Measurements from ENCODE around the gene HCAR2. TPM values are rescaled to one million over a fixed set of nuclear protein-coding genes. Genes with fewer than 3 reads are reported as not detected.
"Not testable (repeated sequence)": the region's sequence is repeated elsewhere in the genome, so short reads cannot be mapped to it uniquely, and the experiment has no call there.

Gene HCAR2
- total and polyA plus RNA-seq, 2 experiments from 2014 or later, result 2.1 to 3.7 TPM

- no peak overlapping the region for H3K4me3 ChIP-seq
- H3K27ac ChIP-seq, result peak overlapping the region; percentile 44
- H2AFZ ChIP-seq, result no peak overlapping the region
- H3K9me2 ChIP-seq (replicated peaks; ENCODE audit: insufficient read depth), result no peaks in the 10 kb centered on the region
- H3K27me3 ChIP-seq, result no peaks in the 10 kb centered on the region
- no peaks in the 10 kb centered on the region for H4K20me1 ChIP-seq (ENCODE audit: insufficient read depth, poor library complexity, severe bottlenecking)
- DNase-seq (ENCODE audit: low spot score), result peak; percentile 48
- no peaks in the 10 kb centered on the region for H3K79me2 ChIP-seq
- peaks cover 8% of the 10 kb centered on the region for H3K4me1 ChIP-seq (ENCODE audit: insufficient read depth)
- TF ChIP-seq CTCF (IDR thresholded peaks at IDR 0.05; ENCODE audit: poor library complexity) (no peak), EZH2phosphoT487 (IDR thresholded peaks at IDR 0.05; ENCODE audit: low read depth, severe bottlenecking, unreplicated experiment) (no peak), EZH2 (IDR thresholded peaks at IDR 0.05; ENCODE audit: borderline replicate concordance) (no peak)
- no peak overlapping the region for H3K4me2 ChIP-seq
- WGBS (ENCODE audit: low lambda C conversion rate, missing lambda C conversion rate), result 73% methylated on average over 11 of the region's 11 CpGs
- no peaks in the 10 kb centered on the region for H3K36me3 ChIP-seq (replicated peaks; ENCODE audit: insufficient read depth, low read depth)
- H3K9me3 ChIP-seq (ENCODE audit: low read depth), result no peaks in the 10 kb centered on the region
Measured at GRCh38 chr12:122721057-122721545, 17.9 kb upstream of the HCAR2 start.

- H3K9me3 ChIP-seq (ENCODE audit: low read depth), result not testable (repeated sequence)
- WGBS (ENCODE audit: low lambda C conversion rate, missing lambda C conversion rate), result 87% methylated on average over 10 of the region's 10 CpGs
Measured at GRCh38 chr12:122716658-122717057, 13.5 kb upstream of the HCAR2 start, which contains the start of gene HCAR3. TSS of gene HCAR3 (minus strand) at chr12:122716811. CDS start at chr12:122716737, 74 bp downstream.

GRCh38 chr12:122715211-122715610, 12.1 kb upstream of the HCAR2 start:
- H4K20me1 ChIP-seq (ENCODE audit: insufficient read depth, poor library complexity, severe bottlenecking); H3K4me1 ChIP-seq (ENCODE audit: insufficient read depth); H2AFZ ChIP-seq; H3K79me2 ChIP-seq; H3K27me3 ChIP-seq; H3K27ac ChIP-seq; H3K9me3 ChIP-seq (ENCODE audit: low read depth); H3K9me2 ChIP-seq (replicated peaks; ENCODE audit: insufficient read depth); H3K36me3 ChIP-seq (replicated peaks; ENCODE audit: insufficient read depth, low read depth); DNase-seq (ENCODE audit: low spot score); H3K4me2 ChIP-seq; H3K4me3 ChIP-seq: not testable (repeated sequence)
- WGBS (ENCODE audit: low lambda C conversion rate, missing lambda C conversion rate), result 84% methylated on average over 6 of the region's 6 CpGs

More at GRCh38 chr12:122716658-122717057, 13.5 kb upstream of the HCAR2 start, which contains the start of gene HCAR3:
- H3K36me3 ChIP-seq (replicated peaks; ENCODE audit: insufficient read depth, low read depth); H3K27me3 ChIP-seq; H3K79me2 ChIP-seq; DNase-seq (ENCODE audit: low spot score); H3K4me3 ChIP-seq; H3K4me1 ChIP-seq (ENCODE audit: insufficient read depth); H3K9me2 ChIP-seq (replicated peaks; ENCODE audit: insufficient read depth); H3K27ac ChIP-seq; H3K4me2 ChIP-seq; H4K20me1 ChIP-seq (ENCODE audit: insufficient read depth, poor library complexity, severe bottlenecking); H2AFZ ChIP-seq: not testable (repeated sequence)

GRCh38 chr12:122713491-122714188, 10.5 kb upstream of the HCAR2 start:
- not testable (repeated sequence) for H4K20me1 ChIP-seq (ENCODE audit: insufficient read depth, poor library complexity, severe bottlenecking); H3K79me2 ChIP-seq; H3K9me2 ChIP-seq (replicated peaks; ENCODE audit: insufficient read depth); H3K4me2 ChIP-seq; H3K36me3 ChIP-seq (replicated peaks; ENCODE audit: insufficient read depth, low read depth); H3K9me3 ChIP-seq (ENCODE audit: low read depth); H3K27me3 ChIP-seq; DNase-seq (ENCODE audit: low spot score); H3K4me3 ChIP-seq; H2AFZ ChIP-seq; H3K4me1 ChIP-seq (ENCODE audit: insufficient read depth)
- WGBS (ENCODE audit: low lambda C conversion rate, missing lambda C conversion rate), result 56% methylated on average over 4 of the region's 10 CpGs
- H3K27ac ChIP-seq, result peak overlapping the region; percentile 51

- H3K79me2 ChIP-seq; H3K9me2 ChIP-seq (replicated peaks; ENCODE audit: insufficient read depth); H4K20me1 ChIP-seq (ENCODE audit: insufficient read depth, poor library complexity, severe bottlenecking); H3K4me2 ChIP-seq; H3K4me3 ChIP-seq; H3K4me1 ChIP-seq (ENCODE audit: insufficient read depth); DNase-seq (ENCODE audit: low spot score); H3K9me3 ChIP-seq (ENCODE audit: low read depth); H3K36me3 ChIP-seq (replicated peaks; ENCODE audit: insufficient read depth, low read depth); H2AFZ ChIP-seq; H3K27me3 ChIP-seq: not testable (repeated sequence)
- 80% methylated on average over 1 of the region's 1 CpG for WGBS (ENCODE audit: low lambda C conversion rate, missing lambda C conversion rate)
- peak overlapping the region; percentile 6 for H3K27ac ChIP-seq
Measured at GRCh38 chr12:122711266-122711665, 8.1 kb upstream of the HCAR2 start.

GRCh38 chr12:122710341-122710740, 7.2 kb upstream of the HCAR2 start:
- H4K20me1 ChIP-seq (ENCODE audit: insufficient read depth, poor library complexity, severe bottlenecking); H3K79me2 ChIP-seq; H3K9me3 ChIP-seq (ENCODE audit: low read depth); H3K36me3 ChIP-seq (replicated peaks; ENCODE audit: insufficient read depth, low read depth); DNase-seq (ENCODE audit: low spot score); H3K4me2 ChIP-seq; H2AFZ ChIP-seq; H3K9me2 ChIP-seq (replicated peaks; ENCODE audit: insufficient read depth); H3K4me1 ChIP-seq (ENCODE audit: insufficient read depth); H3K27me3 ChIP-seq; H3K4me3 ChIP-seq: not testable (repeated sequence)
- 33% methylated on average over 2 of the region's 2 CpGs for WGBS (ENCODE audit: low lambda C conversion rate, missing lambda C conversion rate)
- peak overlapping the region; percentile 6 for H3K27ac ChIP-seq

GRCh38 chr12:122709287-122709686, 6.1 kb upstream of the HCAR2 start:
- H3K27ac ChIP-seq, result peak overlapping the region; percentile 53
- no CpG with 5 or more reads among the region's 3 CpGs for WGBS (ENCODE audit: low lambda C conversion rate, missing lambda C conversion rate)
- not testable (repeated sequence) for H3K79me2 ChIP-seq; DNase-seq (ENCODE audit: low spot score); H3K4me1 ChIP-seq (ENCODE audit: insufficient read depth); H3K36me3 ChIP-seq (replicated peaks; ENCODE audit: insufficient read depth, low read depth); H3K9me2 ChIP-seq (replicated peaks; ENCODE audit: insufficient read depth); H3K9me3 ChIP-seq (ENCODE audit: low read depth); H3K4me3 ChIP-seq; H3K4me2 ChIP-seq; H2AFZ ChIP-seq; H4K20me1 ChIP-seq (ENCODE audit: insufficient read depth, poor library complexity, severe bottlenecking); H3K27me3 ChIP-seq

- not testable (repeated sequence) for DNase-seq (ENCODE audit: low spot score); H3K79me2 ChIP-seq; H3K9me2 ChIP-seq (replicated peaks; ENCODE audit: insufficient read depth); H2AFZ ChIP-seq; H3K27ac ChIP-seq; H3K4me2 ChIP-seq; H4K20me1 ChIP-seq (ENCODE audit: insufficient read depth, poor library complexity, severe bottlenecking); H3K4me3 ChIP-seq; H3K36me3 ChIP-seq (replicated peaks; ENCODE audit: insufficient read depth, low read depth); H3K27me3 ChIP-seq; H3K4me1 ChIP-seq (ENCODE audit: insufficient read depth); H3K9me3 ChIP-seq (ENCODE audit: low read depth)
- WGBS (ENCODE audit: low lambda C conversion rate, missing lambda C conversion rate), result 93% methylated on average over 3 of the region's 3 CpGs
Measured at GRCh38 chr12:122703841-122704240, 684 bp upstream of the HCAR2 start.
